ENCODE results near the gene SKIC8. TPM values are rescaled to one million over a fixed set of nuclear protein-coding genes. Genes with fewer than 3 reads are reported as not detected.

Gene SKIC8
- total RNA-seq, 1 donor from 2014 or later, result 49.0 TPM

- no peak overlapping the region for H3K4me3 ChIP-seq (ENCODE audit: low read depth, low read length)
- H3K36me3 ChIP-seq (ENCODE audit: control insufficient read depth, insufficient read depth, low read length), result peaks cover 5% of the 10 kb centered on the region
- H3K27me3 ChIP-seq (ENCODE audit: control insufficient read depth, insufficient read depth, low read length), result no peaks in the 10 kb centered on the region
- FAIRE-seq, result no peak
- DNase-seq (ENCODE audit: low read depth), result no peak
- TF ChIP-seq, protein P1, sequence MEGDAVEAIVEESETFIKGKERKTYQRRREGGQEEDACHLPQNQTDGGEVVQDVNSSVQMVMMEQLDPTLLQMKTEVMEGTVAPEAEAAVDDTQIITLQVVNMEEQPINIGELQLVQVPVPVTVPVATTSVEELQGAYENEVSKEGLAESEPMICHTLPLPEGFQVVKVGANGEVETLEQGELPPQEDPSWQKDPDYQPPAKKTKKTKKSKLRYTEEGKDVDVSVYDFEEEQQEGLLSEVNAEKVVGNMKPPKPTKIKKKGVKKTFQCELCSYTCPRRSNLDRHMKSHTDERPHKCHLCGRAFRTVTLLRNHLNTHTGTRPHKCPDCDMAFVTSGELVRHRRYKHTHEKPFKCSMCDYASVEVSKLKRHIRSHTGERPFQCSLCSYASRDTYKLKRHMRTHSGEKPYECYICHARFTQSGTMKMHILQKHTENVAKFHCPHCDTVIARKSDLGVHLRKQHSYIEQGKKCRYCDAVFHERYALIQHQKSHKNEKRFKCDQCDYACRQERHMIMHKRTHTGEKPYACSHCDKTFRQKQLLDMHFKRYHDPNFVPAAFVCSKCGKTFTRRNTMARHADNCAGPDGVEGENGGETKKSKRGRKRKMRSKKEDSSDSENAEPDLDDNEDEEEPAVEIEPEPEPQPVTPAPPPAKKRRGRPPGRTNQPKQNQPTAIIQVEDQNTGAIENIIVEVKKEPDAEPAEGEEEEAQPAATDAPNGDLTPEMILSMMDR (IDR thresholded peaks at IDR 0.05; ENCODE audit: insufficient read depth, low read length, severe bottlenecking), result no peak
These were observed 7.2 kb downstream of the SKIC8 start for GRCh38 chr15:78292219-78292618.

DNA sequence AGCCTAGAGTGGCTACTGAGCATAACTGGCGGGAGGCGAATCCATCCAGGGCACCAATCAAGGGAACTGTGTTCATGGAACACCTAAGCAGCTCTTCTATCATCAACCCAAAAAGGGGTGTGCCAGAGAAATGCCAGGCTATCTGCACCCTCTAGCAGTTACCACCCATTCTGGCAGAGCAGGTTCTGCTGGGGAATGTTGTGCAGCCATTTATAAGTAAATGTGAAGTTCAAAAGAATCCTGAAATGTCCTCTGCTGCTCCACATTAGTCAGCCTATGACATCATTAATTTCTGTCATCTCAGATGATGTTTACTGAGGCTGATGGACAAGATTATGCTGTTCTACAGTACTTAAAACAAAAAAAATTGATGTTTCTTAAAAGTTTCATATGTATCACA lies 7.7 kb downstream of the SKIC8 start:
- Histone ChIP-seq H3K27me3 (ENCODE audit: control insufficient read depth, insufficient read depth, low read length) (no peaks in the 10 kb centered on the region), H3K4me3 (ENCODE audit: low read depth, low read length) (no peak overlapping the region), H3K36me3 (ENCODE audit: control insufficient read depth, insufficient read depth, low read length) (peaks cover 5% of the 10 kb centered on the region)
- TF ChIP-seq, protein P1 (IDR thresholded peaks at IDR 0.05; ENCODE audit: insufficient read depth, low read length, severe bottlenecking), result no peak
- FAIRE-seq (peak; percentile 79), DNase-seq (ENCODE audit: low read depth) (peak; percentile 73)

- H3K36me3 ChIP-seq (ENCODE audit: control insufficient read depth, insufficient read depth, low read length), result peaks cover 7% of the 10 kb centered on the region
- DNase-seq (ENCODE audit: low read depth) (no peak), FAIRE-seq (no peak)
These were observed 8.4 kb downstream of the SKIC8 start for GRCh38 chr15:78291052-78291451.

GRCh38 chr15:78290222-78290621 lies 9.2 kb downstream of the SKIC8 start:
- peaks cover 8% of the 10 kb centered on the region for H3K36me3 ChIP-seq (ENCODE audit: control insufficient read depth, insufficient read depth, low read length)
- no peak for FAIRE-seq
- TF ChIP-seq, protein P1 (IDR thresholded peaks at IDR 0.05; ENCODE audit: insufficient read depth, low read length, severe bottlenecking), result no peak
- no peaks in the 10 kb centered on the region for H3K27me3 ChIP-seq (ENCODE audit: control insufficient read depth, insufficient read depth, low read length)
- no peak overlapping the region for H3K4me3 ChIP-seq (ENCODE audit: low read depth, low read length)
- no peak for DNase-seq (ENCODE audit: low read depth)

More at GRCh38 chr15:78291052-78291451, 8.4 kb downstream of the SKIC8 start:
- Histone ChIP-seq H3K27me3 (ENCODE audit: control insufficient read depth, insufficient read depth, low read length) (no peaks in the 10 kb centered on the region), H3K4me3 (ENCODE audit: low read depth, low read length) (no peak overlapping the region)
- TF ChIP-seq, protein P1 (IDR thresholded peaks at IDR 0.05; ENCODE audit: insufficient read depth, low read length, severe bottlenecking), result no peak

- Histone ChIP-seq H3K27me3 (ENCODE audit: control insufficient read depth, insufficient read depth, low read length) (no peaks in the 10 kb centered on the region), H3K36me3 (ENCODE audit: control insufficient read depth, insufficient read depth, low read length) (peaks cover 17% of the 10 kb centered on the region), H3K4me3 (ENCODE audit: low read depth, low read length) (no peak overlapping the region)
- TF ChIP-seq, protein P1 (IDR thresholded peaks at IDR 0.05; ENCODE audit: insufficient read depth, low read length, severe bottlenecking), result no peak
- FAIRE-seq (no peak), DNase-seq (ENCODE audit: low read depth) (no peak)
These were observed 14.7 kb downstream of the SKIC8 start for GRCh38 chr15:78284758-78285157.

DNA sequence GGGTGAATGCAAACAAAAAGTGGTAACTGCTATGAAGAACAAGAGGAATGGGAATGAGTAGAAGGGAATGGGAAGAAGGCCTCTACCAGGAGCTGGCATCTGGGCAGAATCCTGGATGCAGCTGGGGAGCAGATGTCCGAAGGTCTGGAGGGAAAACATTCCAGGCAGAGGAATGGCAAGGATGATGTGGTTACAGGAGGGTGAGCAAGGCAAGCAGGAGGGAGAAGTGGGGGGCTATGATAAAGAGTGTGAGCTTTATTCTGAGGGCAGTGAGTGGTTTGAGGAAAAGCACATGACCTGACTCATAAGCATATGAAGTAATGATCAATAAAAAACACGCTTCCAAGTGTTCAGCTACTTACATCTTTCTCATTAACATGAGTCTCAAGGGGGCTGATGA lies 17.1 kb downstream of the SKIC8 start:
- H3K36me3 ChIP-seq (ENCODE audit: control insufficient read depth, insufficient read depth, low read length), result peaks cover 19% of the 10 kb centered on the region
- no peak for DNase-seq (ENCODE audit: low read depth)
- TF ChIP-seq, protein P1 (IDR thresholded peaks at IDR 0.05; ENCODE audit: insufficient read depth, low read length, severe bottlenecking), result no peak
- no peak overlapping the region for H3K4me3 ChIP-seq (ENCODE audit: low read depth, low read length)
- no peak for FAIRE-seq
- no peaks in the 10 kb centered on the region for H3K27me3 ChIP-seq (ENCODE audit: control insufficient read depth, insufficient read depth, low read length)

Measured in bronchial epithelial cell (primary cell).